GM21360 (cell line): Measurements from ENCODE around the gene BYSL.

ENCODE experiments used
- ATAC-seq: cut with Tn5 transposase; IDR thresholded peaks from one replicate; pipeline ENCODE4 v1.9.1; 2021; ENCODE audit warnings: mild to moderate bottlenecking, moderate library complexity; ENCODE audit not compliant: unreplicated experiment

Gene BYSL

DNA sequence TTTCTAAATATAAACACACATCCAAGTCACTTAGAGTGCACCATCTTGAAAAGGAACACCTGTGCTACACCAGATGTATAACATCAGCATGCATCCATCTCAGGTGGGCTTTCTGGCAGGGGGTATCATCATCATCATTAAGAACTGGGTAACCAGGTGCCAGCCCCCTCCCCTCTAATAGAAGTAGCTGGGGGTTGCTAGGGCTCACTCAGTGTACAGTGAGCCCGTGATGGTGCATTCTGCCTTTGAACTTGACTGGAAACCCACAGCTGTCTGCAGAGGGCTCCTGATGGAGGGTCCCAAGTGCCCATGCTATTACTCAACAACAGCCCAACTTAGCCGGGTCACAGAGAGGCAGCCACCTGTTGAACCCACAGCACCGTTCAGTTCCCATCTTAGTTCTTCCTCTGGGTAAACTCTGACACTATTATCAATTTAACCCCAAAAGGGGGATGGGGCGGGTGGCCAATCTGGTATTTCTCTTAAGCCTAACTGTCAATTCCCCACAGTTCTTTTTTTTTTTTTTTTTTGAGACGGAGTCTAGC lies 53.1 kb downstream of the BYSL start:
- ATAC-seq: no peak

DNA sequence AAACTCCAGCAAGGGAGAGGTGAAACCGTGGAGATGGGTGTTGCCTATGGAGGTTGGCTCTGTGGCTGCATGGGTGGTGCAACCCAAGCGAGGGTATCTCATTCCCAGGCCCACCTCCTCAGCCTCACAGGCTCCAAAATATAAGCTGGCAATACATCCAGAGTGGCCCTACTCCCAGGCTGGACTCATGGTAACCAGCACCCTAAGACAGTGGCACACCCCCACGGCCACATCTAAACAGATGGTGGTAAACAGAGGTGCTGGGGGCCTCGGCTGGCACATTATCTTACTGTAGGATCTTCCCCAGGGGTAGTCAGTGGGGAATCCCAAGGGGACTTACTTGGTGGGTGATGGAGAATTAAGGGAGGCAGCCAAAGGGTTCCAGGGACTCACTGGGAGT lies 54.0 kb downstream of the BYSL start:
- no peak for ATAC-seq

DNA sequence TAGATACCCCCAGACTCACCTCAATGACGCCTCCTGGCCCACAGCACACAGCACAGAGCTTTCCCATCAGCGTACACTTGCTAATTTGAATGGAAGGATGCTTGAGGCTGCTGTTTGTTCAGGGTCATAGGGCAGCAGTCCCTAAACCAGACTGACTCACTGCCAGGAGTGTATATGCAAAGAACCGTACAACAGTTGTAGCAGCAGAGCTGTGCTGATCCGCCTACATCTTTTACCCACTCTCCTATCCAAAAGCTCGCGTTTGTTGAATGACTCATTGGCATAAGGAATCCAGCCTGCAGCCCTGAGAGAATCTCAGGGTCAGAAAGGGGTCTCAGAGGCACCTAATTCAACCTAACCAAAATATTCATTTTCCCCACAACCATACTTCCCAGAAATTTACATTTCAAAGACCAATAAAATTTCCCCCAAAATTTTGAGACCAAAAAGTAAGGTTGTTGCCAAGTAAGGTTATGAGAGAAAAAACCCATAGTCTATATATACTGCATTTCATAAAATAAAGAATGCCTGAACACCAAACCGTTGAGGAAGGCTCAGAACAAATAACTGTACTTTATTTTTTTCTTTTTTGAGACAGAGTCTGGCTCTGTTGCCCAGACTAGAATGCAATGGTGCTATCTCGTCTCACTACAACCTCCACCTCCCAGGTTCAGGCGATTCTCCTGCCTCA lies 55.6 kb downstream of the BYSL start:
- ATAC-seq: no peak
